AG20443 (cell line): ENCODE results near the gene FLT4.

Experiments used
- DNase-seq: peaks from one replicate; pipeline ENCODE4 v3.0.0; 2012; ENCODE audit warnings: low spot score, mixed read lengths

Gene FLT4

DNA sequence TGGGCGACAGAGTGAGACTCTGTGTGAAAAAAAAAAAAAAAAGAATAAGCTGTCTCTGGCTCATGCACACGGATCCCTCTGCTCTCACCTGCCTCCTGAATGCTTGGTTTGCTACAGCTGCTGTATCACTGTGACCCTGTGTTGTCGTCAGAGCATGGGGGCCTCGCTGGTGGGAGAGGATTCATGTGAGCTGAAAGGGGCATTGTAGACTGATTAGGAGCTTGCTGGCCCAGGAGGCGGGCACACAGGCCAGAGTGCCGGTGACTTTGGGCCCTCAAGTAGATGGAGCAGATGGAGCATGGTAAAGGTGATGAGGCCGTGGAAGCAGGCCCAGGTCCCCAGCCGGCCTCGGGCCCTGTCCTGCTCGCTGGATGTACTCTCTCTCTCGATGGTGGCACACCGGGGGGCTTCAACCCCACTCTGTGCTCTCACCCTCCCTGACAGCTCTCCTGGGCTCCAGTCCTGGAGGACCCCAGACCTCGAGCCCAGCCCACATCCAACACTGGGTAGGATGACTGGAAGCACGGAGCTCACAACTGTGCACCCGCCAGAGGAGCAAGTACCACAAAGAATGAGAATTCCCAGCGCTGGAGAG is 7.1 kb downstream of the FLT4 start:
- no peak for DNase-seq

DNA sequence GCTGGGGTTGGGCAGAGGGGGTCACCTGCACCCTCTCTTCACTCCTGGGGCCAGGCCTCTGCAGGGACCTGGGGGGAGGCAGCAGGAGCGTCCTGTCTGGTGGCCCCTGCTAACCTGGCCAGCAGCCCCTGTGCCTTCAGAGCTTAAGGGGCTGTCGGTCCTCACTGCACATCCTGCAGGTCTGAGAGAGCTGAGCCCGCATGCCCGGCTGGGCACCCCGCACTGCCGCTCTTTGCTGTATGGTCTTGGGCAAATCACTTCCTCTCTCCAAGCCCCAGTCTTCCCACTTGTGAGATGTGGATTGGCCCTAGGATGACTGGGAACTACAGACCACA is 7.9 kb downstream of the FLT4 start:
- no peak for DNase-seq

DNA sequence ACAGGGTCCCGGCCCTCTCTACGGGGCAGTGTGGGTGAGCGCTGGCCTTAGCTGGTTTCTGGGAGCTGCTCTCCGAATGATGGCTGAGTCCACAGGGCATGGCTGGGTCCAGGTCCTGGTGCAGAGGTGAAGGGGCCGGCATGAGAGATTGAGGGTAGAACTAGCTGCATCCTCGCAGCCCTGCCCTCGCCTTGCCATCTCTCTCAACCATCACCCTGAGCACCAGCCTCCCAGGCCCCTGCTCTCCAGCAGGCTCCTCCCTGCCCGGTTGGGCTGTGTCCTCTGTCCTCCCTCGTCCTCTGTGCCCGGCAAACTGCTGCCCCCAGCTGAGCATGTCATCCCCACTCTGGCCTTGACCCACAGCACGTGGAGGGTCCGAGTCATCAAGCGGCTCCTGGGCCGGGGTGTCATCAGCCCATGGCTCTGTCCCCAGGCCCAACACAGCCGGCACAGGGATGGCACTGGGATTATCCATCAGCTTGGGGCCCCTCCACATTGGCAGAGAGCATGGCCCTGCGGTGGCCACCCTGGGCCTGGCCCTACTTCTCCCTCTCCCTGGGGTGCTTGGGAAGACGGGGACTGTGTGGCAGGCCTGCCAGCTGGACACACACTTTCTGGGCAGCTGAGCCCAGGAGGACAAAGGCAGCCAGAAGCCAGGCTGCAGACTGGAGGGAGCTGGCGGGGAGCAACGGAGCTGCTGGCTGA is 8.4 kb downstream of the FLT4 start:
- DNase-seq = no peak

DNA sequence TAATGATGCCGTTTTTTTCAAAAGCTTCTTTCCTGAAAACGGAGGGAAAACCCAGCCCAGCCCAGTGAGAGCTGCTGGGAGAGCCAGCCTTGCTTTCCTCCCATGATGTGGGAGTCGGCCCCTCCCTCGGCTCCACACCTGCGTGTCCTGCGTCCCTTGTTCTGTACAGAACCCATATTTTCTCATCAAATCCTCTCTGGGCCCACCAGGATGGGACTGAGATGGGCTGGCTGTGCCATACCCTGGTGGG is 8.9 kb downstream of the FLT4 start:
- no peak for DNase-seq

DNA sequence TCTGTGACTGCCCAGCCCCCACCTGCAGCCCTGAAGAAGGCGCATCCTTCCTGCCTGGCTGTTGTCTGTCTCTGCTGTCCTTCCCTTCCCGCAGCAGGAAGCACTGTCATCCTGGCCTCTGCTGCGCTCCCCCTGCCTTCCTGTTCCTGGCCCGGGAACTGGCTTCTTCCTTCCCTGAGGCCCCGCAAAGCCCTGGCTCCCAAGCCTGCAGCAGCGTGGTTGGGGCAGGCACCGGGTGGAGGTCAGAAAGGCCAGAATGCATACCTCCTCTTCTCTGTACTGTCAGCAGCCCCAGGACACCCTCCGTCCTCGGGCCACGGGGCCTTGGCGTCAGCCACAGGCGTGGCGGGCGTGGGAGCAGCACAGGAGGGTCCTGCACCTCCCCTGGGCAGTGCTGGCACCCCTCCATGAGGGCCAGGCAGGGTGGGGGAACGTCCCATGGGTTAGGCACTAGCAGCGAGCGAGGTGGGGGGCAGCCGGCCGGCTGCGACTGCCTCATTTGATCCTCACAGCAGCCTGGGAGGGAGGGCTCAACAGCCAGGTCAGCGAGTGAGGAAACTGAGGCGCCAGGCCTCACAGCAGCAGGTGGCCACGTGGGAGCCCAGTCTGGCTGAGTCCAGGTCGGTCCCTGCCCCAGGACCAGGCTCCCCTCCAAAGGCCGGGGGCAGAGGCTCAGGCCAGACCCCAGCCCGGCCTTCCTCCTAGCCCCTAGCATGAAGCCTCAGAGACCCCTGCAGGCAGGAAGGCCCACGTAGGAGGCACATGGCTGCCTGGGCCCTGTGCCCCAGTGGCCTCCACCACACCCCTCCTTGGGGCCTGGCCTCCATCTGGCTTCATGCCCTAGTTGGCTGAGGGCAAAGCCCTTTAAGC is 9.4 kb downstream of the FLT4 start:
- no peak for DNase-seq

DNA sequence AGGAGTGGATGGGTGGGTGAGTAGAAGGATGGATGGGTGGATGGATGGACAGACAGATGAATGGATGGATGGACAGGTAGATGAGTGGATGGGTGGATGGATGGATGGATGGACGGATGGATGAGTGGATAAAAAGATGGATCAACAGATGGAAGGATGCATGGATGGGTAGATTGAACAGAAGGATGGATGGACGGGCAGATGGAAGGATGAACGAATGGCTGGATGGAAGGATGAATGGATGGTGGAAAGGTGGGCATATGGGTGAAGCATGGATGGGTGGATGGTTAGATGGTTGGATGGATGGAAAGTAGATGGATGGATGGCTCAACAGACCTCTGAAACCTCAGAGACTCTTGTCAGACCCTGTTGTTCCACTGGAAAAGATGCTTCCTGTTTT is 10.1 kb downstream of the FLT4 start:
- no peak for DNase-seq

DNA sequence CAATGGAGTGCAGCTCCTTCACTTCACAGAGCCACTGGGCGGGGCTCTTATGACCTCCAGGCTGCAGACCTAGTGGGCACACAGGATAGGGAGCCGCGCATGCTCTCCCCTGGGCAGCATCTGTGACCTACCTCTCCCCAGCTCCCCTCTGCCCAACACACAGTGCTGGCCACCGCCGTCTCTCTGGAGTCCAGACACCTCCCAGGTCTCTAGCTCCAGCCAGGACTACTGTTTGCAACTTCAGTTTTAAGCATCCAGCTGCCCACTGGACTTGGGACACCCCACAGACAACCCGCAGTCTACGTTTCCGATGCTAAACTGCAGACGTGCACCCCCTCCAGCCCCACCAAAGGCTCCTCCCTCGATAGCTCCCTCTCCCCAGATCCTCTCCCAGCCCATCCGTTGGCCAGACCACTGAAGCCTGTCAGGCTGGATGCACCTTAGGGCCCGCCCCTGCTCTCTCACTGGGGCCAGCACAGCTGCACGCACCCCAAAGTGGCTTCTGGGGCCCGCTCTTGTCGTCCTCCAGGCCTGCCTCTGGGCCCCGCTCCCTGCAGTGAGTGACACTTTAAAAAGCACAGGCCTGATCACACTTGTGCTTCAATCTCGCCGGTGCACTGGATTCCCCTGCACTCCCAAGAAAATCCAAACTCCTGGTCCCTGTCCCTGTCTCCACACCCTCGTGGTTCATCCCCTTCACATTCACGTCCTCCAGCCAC is 11.3 kb downstream of the FLT4 start:
- no peak for DNase-seq

DNA sequence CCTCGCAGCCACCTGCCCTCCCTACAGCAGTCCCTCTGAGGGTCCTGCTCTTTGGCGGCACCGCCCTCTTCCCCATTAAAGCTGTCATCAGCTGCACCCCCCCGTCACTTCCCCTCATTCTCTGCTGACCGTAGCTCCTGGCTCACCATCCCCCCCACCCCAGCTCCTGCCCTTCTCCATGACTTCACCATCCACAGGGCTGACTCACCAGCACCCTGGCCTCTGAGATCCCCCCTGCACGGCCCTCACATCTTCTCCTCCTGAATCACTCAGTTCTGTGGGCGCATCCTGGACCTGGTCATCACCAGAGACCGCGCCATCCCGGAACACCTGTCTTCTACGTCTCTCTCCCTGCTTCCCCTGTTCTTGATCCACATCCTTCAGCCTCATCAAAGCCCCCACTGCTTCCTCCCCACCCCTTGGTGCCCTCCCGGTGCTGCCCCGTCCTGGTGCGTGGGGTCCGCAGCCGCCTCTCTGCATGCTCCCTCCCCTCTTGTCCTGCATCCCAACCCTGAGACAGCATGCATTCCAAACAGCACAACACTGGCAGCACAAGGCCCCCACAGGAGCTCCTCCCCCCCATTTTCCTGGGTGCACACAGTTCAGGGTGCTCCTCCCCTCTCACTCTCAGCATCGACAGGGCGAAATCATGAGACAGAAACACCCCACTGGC is 12.9 kb downstream of the FLT4 start:
- no peak for DNase-seq

DNA sequence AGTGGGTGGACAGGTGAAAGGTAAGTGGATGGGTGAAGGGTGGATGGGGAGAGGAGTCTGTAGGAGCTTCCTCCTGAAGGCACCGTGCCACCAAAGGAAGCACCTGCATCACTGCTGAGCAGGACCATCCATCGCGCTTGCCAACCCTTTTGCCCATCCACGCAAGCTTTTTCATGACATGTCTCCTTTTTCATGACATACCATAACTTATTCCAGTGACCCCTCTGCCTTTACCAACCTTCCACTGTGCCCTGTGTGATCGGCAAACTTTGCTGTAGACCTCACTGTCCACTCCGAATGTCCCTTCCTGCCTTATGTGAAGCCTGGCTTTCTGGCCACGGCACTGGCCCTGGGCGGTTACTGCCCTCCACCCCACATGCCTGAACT is 13.4 kb downstream of the FLT4 start:
- no peak for DNase-seq

DNA sequence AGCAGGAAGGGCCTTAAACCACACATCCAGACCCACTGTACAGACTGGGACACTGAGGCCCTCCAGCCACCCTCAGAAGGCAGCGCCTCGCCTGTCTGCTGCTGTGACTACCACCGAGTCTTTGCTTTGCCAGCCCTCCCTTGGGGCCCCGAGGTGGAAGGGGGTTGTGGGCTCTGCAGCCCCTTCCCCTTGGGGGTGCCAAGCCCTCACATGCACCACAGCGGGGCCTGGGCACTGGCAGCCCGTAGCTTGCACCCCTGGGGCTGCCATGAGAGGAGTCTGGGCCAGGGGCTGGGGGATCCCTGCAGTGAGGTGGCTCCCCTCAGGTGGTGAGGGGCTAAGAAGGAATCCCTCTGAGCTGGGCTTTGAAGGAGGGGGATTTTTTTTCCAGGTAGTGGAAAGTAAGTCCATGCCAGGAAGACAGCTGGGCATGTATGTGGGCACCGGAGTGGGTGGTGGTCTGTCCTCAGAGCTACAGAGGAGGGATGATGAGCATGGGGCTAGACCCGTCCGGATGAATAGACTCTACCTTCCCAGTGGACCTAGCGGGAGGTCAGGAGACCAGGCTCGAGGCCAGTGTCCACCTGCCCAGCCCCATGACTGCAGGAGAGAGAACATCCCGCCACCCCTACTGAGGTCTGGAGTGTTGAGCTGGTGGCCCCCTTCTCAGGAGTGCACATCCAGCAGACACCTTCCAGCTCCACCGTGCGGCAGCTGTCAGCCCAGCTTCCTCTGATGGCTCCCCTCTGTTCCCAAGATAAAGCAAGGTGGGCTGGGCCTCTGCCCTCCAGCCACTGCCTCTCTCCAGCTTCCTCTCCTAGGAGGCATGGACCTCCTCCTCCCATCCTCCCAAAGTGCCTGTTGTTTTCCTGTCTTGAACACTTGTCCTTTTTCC is 15.9 kb downstream of the FLT4 start:
- no peak for DNase-seq

DNA sequence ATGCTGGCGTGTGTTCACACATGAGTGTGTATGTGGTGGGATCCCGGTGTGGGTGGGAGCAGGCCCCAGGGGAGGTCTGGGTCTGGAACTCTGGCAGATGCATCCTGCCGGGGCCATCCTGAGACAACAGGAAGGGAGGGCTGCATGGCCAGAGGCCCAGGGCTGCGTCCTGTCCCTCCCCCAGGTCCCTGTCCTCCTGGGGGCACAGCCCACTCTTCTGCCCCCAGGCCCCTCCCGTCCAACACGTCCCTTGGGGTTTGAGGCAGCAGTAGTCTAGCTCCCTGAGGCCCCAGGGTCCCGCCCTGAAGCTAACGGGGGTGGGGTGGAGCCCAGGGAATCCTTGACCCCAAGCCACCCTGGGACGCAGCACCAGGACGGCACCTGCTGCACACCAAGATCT is 16.6 kb downstream of the FLT4 start:
- DNase-seq = no peak

DNA sequence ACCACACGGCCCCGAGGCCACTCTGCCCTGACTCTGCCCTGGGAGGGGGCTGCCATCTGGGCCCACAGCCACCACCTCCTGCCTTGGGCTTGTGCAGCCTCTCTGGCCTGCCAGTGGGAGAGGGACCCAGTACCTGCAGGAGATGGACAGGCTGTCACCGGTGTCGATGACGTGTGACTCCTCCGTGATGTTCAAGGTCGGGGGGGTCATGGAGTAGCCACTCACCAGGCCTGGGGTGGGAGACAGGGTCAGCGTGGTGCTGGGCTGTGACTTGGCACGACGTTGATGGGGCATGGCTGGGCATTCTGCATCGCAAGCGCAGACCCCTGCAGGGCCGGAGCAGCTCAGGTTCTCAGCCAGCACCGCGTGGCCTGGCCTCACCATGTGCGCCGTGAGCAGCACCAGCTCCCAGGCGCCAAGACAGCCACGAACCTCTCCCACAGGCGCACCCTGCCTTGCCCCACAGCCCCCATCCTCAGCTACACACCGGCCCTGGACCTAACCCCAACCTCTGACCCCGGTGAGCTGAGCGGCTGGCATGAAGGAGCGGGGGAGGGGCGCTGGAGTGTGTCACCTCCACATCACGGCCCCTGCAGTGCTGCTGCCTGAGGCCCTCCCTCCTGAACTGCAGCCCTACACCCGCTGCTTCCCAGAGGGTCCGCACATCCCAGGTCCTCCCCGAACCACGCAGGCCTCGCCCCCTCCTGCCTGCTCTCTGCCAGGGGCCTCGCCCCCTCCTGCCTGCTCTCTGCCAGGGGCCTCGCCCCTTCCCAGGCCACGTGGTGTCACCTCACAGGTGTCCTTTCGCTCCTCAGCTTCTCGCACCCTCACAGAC is 17.6 kb downstream of the FLT4 start:
- no peak for DNase-seq

DNA sequence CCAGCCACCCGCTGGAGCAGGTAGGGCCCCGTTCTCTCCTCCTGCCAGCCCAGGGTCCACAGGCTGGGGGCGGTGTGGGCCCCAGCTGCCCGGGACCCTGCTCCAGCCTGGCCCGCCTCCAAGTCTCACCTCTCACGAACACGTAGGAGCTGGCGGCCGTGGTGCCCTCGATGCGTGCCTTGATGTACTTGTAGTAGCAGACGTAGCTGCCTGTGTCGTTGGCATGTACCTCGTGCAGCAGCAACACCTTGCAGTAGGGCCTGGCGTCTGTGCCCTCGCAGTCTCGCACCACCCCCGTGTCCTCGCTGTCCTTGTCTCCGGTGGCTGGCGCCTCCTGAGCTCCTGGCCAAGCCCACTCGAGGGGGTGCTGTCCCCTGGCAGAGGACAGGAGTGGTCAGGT is 19.0 kb downstream of the FLT4 start:
- no peak for DNase-seq

DNA sequence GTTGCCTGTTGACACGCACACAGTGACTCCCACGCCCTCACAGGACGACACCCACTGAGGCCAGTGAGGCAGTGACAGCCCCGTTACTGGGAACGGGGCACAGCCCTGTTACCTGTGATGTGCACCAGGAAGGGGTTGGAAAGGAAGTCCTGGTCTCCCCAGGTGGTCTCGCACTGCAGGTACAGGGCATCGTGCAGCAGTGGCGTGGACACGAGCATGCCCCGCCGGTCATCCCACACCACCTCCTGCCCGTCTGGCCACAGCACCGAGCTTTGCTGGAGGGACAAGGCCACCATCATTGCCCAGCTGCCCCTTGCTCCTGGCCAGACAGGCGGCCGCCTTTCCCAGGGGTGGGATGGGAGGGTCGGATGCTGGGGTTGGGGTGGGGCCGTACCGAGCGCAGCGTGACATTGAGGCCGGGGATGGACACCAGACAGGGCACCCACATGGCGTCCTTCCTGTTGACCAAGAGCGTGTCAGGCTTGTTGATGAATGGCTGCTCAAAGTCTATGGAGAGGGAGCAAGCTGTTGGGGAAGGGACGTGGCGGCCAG is 19.5 kb downstream of the FLT4 start:
- DNase-seq = no peak

DNA sequence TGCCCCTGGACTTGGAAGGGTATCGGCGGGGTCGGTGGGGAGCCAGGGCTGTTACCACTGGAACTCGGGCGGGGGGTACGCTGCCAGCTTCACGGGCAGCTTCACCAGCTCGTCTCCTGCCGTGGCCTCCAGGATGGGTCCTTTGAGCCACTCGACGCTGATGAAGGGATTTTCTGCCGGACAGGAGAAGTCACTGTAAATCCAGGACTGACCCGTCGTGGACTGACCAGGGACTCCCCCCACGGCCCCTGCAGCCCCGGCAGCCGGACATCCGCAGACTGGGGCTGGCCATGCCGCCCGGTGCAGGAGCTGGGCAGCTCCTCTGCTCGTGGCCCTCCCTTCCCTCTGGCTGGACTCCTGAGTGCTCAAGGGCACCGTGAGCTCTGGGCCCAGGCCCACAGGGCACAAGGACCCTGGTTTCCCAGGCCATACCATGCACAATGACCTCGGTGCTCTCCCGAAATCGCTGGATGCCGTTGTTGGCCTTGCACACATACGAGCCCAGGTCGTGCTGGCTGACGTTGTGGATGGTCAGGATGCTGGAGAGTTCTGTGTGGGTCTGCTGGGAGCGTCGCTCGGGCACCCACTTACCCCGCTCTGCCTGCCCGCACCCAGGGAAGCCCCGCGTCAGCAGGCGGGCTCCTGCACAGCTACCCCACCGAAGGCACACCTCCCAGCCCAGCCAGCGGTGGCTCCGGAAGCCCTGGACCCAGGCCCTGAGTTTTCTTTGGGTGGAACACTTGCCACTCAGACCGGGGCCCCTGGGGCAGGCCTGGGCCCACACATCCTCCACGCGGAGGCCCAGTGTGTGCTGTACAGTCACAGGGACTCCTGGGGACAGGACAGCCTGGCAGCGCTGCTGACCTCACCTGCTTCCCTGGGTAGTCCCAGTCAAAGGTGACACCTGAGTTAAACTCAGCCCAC is 20.3 kb downstream of the FLT4 start:
- no peak for DNase-seq

DNA sequence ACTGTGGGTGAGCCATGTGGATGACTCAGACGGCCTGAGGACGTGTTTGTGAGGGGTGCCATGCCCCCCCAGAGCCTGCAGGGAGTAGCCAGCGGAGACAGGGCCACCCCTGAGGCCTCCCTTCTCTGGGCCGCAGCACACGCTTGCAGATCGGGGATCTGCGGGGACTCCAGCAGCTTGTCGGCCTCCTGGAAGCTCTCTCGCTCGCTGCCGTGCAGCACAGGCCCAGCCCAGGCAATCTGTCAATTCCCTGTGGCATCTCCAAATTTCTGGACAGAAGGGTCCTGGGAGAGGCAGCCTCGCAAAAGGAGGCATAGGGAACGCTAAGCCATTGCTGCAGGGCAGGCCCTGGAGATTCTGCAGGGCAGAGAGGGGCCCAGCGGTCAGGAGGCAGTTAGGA is 21.2 kb downstream of the FLT4 start:
- DNase-seq = no peak

DNA sequence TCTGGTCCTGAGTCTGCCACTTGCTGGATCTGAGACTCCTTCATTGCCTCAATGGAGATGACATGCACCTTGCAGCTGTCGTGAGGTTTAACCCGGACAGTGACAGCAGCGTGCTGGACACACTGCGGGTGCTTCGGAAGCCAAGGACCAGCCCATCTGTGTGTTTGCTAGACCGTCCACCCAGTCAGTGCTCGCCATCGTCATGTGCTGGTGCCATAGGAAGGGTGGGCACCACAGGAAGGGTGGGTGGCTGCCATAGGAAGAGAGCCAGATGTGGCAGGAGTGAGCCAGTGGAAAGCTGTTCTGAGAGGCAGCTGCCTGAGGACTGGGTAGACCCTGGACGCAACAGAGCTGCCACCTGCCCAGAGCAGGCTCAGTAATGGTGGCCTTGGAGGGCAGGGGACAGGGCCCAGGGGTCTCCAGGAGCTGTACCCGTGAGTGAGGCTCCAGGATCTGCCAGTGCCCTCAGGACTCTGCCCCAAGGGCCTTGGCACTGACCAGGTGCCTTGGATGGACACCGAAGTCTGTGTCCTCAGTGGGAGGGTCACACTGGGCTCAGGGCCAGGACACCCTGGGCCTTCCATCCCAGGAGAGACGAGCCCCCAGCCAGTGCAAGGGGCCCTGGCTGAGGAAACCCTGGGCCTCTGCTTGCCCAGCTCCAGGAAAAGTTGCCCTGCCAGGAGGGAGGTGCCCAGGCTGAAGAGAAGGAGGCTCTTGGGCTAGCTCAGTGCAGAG is 21.8 kb downstream of the FLT4 start:
- DNase-seq = no peak

DNA sequence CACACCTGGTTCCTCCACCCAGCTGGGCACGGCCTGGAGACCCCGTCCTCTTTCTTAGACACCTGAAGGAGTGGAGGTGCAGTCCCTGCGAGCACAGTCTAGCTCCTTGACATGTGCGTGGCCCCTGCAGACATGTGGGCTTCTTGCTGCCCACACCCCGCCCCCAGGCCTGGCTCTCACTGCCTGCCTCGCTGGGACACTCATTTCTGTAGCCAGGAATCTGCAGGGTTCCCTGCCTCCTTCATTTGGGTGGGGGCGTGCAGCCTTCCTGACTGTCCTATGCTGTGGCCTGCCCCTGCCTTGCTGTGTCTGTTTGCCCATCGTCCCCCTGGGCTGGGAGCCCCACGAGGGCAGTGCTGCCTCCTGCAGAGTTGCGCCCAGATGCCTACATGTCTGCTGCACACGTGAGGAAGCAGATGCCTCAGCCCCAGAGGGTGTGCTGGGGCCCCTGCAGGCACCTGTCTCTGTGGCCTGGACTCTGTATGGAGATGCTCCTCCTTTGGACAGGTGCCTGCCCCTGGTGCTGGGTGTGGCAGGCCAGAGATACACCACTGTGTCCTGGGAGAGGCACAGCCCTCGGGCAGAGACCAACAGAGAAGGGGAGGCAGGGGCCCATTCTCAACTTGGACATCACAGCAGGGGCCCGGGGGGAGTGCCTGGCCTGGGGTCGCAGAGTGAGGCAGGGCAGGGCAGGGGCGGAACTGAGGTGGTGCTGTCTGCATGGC is 22.6 kb downstream of the FLT4 start:
- no peak for DNase-seq
